H9 (cell line): ENCODE results near the gene TBC1D1. TPM values are rescaled to one million over a fixed set of nuclear protein-coding genes. Genes with fewer than 3 reads are reported as not detected.

Source experiments
- DNase-seq: peaks from one replicate; pipeline ENCODE4 v3.0.0-alpha.2; 2017
- H2AFZ ChIP-seq: one replicate; pipeline ENCODE4 v1.6.1; 2013; ENCODE audit warnings: mild to moderate bottlenecking, low read length, control low read depth, moderate library complexity
- H2AK5ac ChIP-seq: 2 replicates; pipeline ENCODE4 v1.6.1; 2013; ENCODE audit warnings: low read length, control low read depth, mixed read lengths; ENCODE audit not compliant: insufficient read length
- H2BK120ac ChIP-seq: one replicate; pipeline ENCODE4 v1.6.1; 2013; ENCODE audit warnings: low read depth, mild to moderate bottlenecking, low read length, control low read depth, inconsistent platforms; ENCODE audit not compliant: poor library complexity, severe bottlenecking
- H2BK12ac ChIP-seq: 2 replicates; pipeline ENCODE4 v1.6.1; 2013; ENCODE audit warnings: low read length, control low read depth, mixed read lengths, low read depth; ENCODE audit not compliant: insufficient read length
- H2BK15ac ChIP-seq: 2 replicates; pipeline ENCODE4 v1.6.1; 2013; ENCODE audit warnings: low read depth, low read length, control low read depth
- H2BK20ac ChIP-seq: one replicate; pipeline ENCODE4 v1.6.1; 2013; ENCODE audit warnings: low read depth, mild to moderate bottlenecking, low read length, control low read depth, inconsistent platforms; ENCODE audit not compliant: poor library complexity, severe bottlenecking
- H2BK5ac ChIP-seq: 2 replicates; pipeline ENCODE4 v1.6.1; 2013; ENCODE audit warnings: low read length, control low read depth, mixed read lengths; ENCODE audit not compliant: insufficient read length
- H3K14ac ChIP-seq: 2 replicates; pipeline ENCODE4 v1.6.1; 2013; ENCODE audit warnings: low read length, control low read depth; ENCODE audit not compliant: insufficient read depth
- H3K18ac ChIP-seq: 2 replicates; pipeline ENCODE4 v1.6.1; 2013; ENCODE audit warnings: low read depth, mild to moderate bottlenecking, mixed read lengths, low read length, control low read depth; ENCODE audit not compliant: insufficient read length
- H3K23ac ChIP-seq: 2 replicates; pipeline ENCODE4 v1.6.1; 2013; ENCODE audit warnings: low read length, control low read depth, mixed read lengths, low read depth; ENCODE audit not compliant: insufficient read length
- H3K23me2 ChIP-seq: 2 replicates; pipeline ENCODE4 v1.6.1; 2013; ENCODE audit warnings: low read depth, mild to moderate bottlenecking, mixed read lengths, low read length, control low read depth; ENCODE audit not compliant: insufficient read length, poor library complexity, severe bottlenecking
- H3K27ac ChIP-seq: 2 replicates; pipeline ENCODE4 v1.5.1; 2013; ENCODE audit warnings: low read length, control low read depth, mixed read lengths, low read depth; ENCODE audit not compliant: insufficient read length
- H3K27me3 ChIP-seq: 2 replicates; pipeline ENCODE4 v1.6.1; 2013; ENCODE audit warnings: low read length, control low read depth, inconsistent platforms; ENCODE audit not compliant: insufficient read depth
- H3K4ac ChIP-seq: 2 replicates; pipeline ENCODE4 v1.6.1; 2013; ENCODE audit warnings: low read depth, mild to moderate bottlenecking, control low read depth, inconsistent platforms, low read length, moderate library complexity
- H3K4me1 ChIP-seq: 2 replicates; pipeline ENCODE4 v1.6.1; 2013; ENCODE audit warnings: low read length, control low read depth, inconsistent platforms; ENCODE audit not compliant: insufficient read depth
- H3K4me2 ChIP-seq: 2 replicates; pipeline ENCODE4 v1.6.1; 2013; ENCODE audit warnings: low read length, control low read depth, mixed read lengths; ENCODE audit not compliant: insufficient read length, insufficient read depth
- H3K56ac ChIP-seq: 2 replicates; pipeline ENCODE4 v1.6.1; 2013; ENCODE audit warnings: low read depth, mild to moderate bottlenecking, mixed read lengths, low read length, control low read depth; ENCODE audit not compliant: insufficient read length
- H3K79me1 ChIP-seq: 2 replicates; pipeline ENCODE4 v1.6.1; 2013; ENCODE audit warnings: low read depth, mild to moderate bottlenecking, moderate library complexity, low read length, control low read depth, inconsistent platforms; ENCODE audit not compliant: insufficient read depth, poor library complexity, severe bottlenecking
- H3K79me2 ChIP-seq: 2 replicates; pipeline ENCODE4 v1.6.1; 2013; ENCODE audit warnings: low read length, control low read depth, inconsistent platforms; ENCODE audit not compliant: insufficient read depth
- H3K9ac ChIP-seq: 2 replicates; pipeline ENCODE4 v1.6.1; 2013; ENCODE audit warnings: low read length, control low read depth, mixed read lengths; ENCODE audit not compliant: insufficient read length; ENCODE audit errors: extremely low read depth
- H3K9me3 ChIP-seq: one replicate; pipeline ENCODE4 v1.6.1; 2013; ENCODE audit warnings: low read depth, low read length, inconsistent platforms; ENCODE audit not compliant: control insufficient read depth
- H3T11ph ChIP-seq: one replicate; pipeline ENCODE4 v1.6.1; 2013; ENCODE audit warnings: mild to moderate bottlenecking, low read length, control low read depth, inconsistent platforms
- H4K20me1 ChIP-seq: one replicate; pipeline ENCODE4 v1.6.1; 2013; ENCODE audit not compliant: control insufficient read depth, insufficient read length, insufficient read depth
- H4K5ac ChIP-seq: 2 replicates; pipeline ENCODE4 v1.6.1; 2013; ENCODE audit warnings: low read depth, mild to moderate bottlenecking, mixed read lengths, low read length, control low read depth; ENCODE audit not compliant: insufficient read length
- H4K8ac ChIP-seq: replicated peaks from 2 replicates; pipeline ENCODE4 v1.6.1; 2013; ENCODE audit warnings: low read length, control low read depth, mixed read lengths, low read depth; ENCODE audit not compliant: insufficient read length
- H4K91ac ChIP-seq: 2 replicates; pipeline ENCODE4 v1.6.1; 2013; ENCODE audit warnings: low read depth, mild to moderate bottlenecking, moderate library complexity, mixed read lengths, low read length, control low read depth; ENCODE audit not compliant: insufficient read length
- H3K27ac Mint-ChIP-seq, 3 experiments: 2 replicates in 2 of 3; 3 replicates in 1 of 3; pipeline ENCODE4 v1.8.0; 2020 to 2021; ENCODE audit warnings: mixed read lengths in 3 of 3, mild to moderate bottlenecking in 1 of 3, moderate library complexity in 1 of 3
- H3K27me3 Mint-ChIP-seq: 2 replicates; pipeline ENCODE4 v1.8.0; 2021; ENCODE audit warnings: low read depth, mild to moderate bottlenecking, moderate library complexity, mixed read lengths
- H3K36me3 Mint-ChIP-seq, 3 experiments: 2 replicates in 2 of 3; 3 replicates in 1 of 3; pipeline ENCODE4 v1.8.0; 2020 to 2021; ENCODE audit warnings: low read depth in 3 of 3, mixed read lengths in 3 of 3; ENCODE audit not compliant: insufficient read depth in 1 of 3
- H3K4me1 Mint-ChIP-seq, 2 experiments: 2 replicates each; pipeline ENCODE4 v1.8.0; 2020; ENCODE audit warnings: mixed read lengths in 2 of 2
- H3K4me3 Mint-ChIP-seq, 2 experiments: 2 replicates in 1 of 2; 3 replicates in 1 of 2; pipeline ENCODE4 v1.8.0; 2020 to 2021; ENCODE audit warnings: mild to moderate bottlenecking in 2 of 2, mixed read lengths in 2 of 2, moderate library complexity in 1 of 2
- H3K9me3 Mint-ChIP-seq, 2 experiments: 2 replicates in 1 of 2; 3 replicates in 1 of 2; pipeline ENCODE4 v1.8.0; 2020; ENCODE audit warnings: mild to moderate bottlenecking in 2 of 2, mixed read lengths in 2 of 2, moderate library complexity in 1 of 2
- WGBS: extraction: QIAGEN DNeasy Blood & Tissue Kit; methylation state at CpG from one replicate; pipeline ENCODE4 v1.1.7; 2013; ENCODE audit warnings: missing lambda C conversion rate, low lambda C conversion rate, mixed read lengths; ENCODE audit not compliant: insufficient read length; ENCODE audit errors: extremely low coverage; 5-methylcytosine and 5-hydroxymethylcytosine counted together
- total RNA-seq: library from RNA; stranded (reverse); gene quantifications from 2 replicates; pipeline ENCODE4 v1.2.1, GENCODE V29; 2021
- TF ChIP-seq, protein P1 (sequence below): fragments of 200-600 bp; sonication (generic); conservative IDR thresholded peaks from 3 replicates; pipeline ENCODE4 v1.8.0; 2021; ENCODE audit warnings: antibody characterized with exemption, mild to moderate bottlenecking

Gene TBC1D1
- total RNA-seq, 1 experiment from 2014 or later: 109 TPM

GRCh38 chr4:37928426-37929416 is 37.8 kb downstream of the TBC1D1 start:
- Histone ChIP-seq H3K18ac (no peak overlapping the region), H3T11ph (no peak overlapping the region), H2BK120ac (no peak overlapping the region), H3K9ac (no peak overlapping the region), H3K79me2 (no peaks in the 10 kb centered on the region), H2BK5ac (no peak overlapping the region), H2AK5ac (no peak overlapping the region), H4K91ac (no peak overlapping the region), H4K8ac (no peak overlapping the region), H3K9me3 (no peaks in the 10 kb centered on the region), H3K27me3 (no peaks in the 10 kb centered on the region), H2BK20ac (no peak overlapping the region), H3K4ac (no peak overlapping the region), H3K4me2 (no peak overlapping the region), H4K5ac (no peak overlapping the region), H2BK15ac (no peak overlapping the region), H4K20me1 (no peaks in the 10 kb centered on the region), H2AFZ (no peak overlapping the region), H3K79me1 (no peaks in the 10 kb centered on the region), H3K27ac (no peak overlapping the region), H3K23me2 (no peaks in the 10 kb centered on the region), H3K23ac (no peak overlapping the region), H3K56ac (no peak overlapping the region), H3K14ac (no peak overlapping the region), H2BK12ac (no peak overlapping the region), H3K4me1 (no peaks in the 10 kb centered on the region)
- H3K27ac Mint-ChIP-seq: no peak overlapping the region
- no CpG with 5 or more reads among the region's 12 CpGs for WGBS
- H3K4me1 Mint-ChIP-seq: peaks cover 6 to 15% of the 10 kb centered on the region in 2 experiments
- no peak for DNase-seq
- TF ChIP-seq, protein P1, sequence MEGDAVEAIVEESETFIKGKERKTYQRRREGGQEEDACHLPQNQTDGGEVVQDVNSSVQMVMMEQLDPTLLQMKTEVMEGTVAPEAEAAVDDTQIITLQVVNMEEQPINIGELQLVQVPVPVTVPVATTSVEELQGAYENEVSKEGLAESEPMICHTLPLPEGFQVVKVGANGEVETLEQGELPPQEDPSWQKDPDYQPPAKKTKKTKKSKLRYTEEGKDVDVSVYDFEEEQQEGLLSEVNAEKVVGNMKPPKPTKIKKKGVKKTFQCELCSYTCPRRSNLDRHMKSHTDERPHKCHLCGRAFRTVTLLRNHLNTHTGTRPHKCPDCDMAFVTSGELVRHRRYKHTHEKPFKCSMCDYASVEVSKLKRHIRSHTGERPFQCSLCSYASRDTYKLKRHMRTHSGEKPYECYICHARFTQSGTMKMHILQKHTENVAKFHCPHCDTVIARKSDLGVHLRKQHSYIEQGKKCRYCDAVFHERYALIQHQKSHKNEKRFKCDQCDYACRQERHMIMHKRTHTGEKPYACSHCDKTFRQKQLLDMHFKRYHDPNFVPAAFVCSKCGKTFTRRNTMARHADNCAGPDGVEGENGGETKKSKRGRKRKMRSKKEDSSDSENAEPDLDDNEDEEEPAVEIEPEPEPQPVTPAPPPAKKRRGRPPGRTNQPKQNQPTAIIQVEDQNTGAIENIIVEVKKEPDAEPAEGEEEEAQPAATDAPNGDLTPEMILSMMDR: no peak
- no peaks in the 10 kb centered on the region; a peak in 1 of 7 replicates for H3K36me3 Mint-ChIP-seq
- no peaks in the 10 kb centered on the region for H3K27me3 Mint-ChIP-seq
- no peaks in the 10 kb centered on the region for H3K9me3 Mint-ChIP-seq
- H3K4me3 Mint-ChIP-seq: no peak overlapping the region
